Left colon (tissue), 2 donors: ENCODE measurements around the gene MAST4. TPM values are rescaled to one million over a fixed set of nuclear protein-coding genes. Genes with fewer than 3 reads are reported as not detected.

Experiments used
- ATAC-seq: fragments of 200-7000 bp; cut with Tn5 transposase; one replicate; pipeline ENCODE4 v1.9.1; 2020; ENCODE audit warnings: mild to moderate bottlenecking, moderate library complexity
- DNase-seq, 2 donors: peaks; one replicate each; pipeline ENCODE4 v3.0.0-alpha.2; 2020
- intact Hi-C, 2 donors: fragments of 100-400 bp; cut with DNase I in 1 of 2; cut with micrococcal nuclease in 1 of 2; formaldehyde crosslinking; loops; one replicate each; pipeline versions ENCODE4 v1.11.2 to v1.14.0; 2022; cut with DNase I, micrococcal nuclease
- total RNA-seq, 2 donors: library from RNA; stranded (reverse); fragmentation: NEBNext Ultra II Directional; extraction: Animal tissue kit (Norgen Biotek cat#: 25700); gene quantifications; one replicate each; pipeline ENCODE4 v1.2.1, GENCODE V29; 2021
- donor health status: DM: no; HTN: no; CAD: no.
- donor health status: DM: yes; HTN: yes; CAD: no.

The MAST4 gene
- total RNA-seq, 2 donors from 2014 or later: 12.8 to 20.5 TPM

DNA sequence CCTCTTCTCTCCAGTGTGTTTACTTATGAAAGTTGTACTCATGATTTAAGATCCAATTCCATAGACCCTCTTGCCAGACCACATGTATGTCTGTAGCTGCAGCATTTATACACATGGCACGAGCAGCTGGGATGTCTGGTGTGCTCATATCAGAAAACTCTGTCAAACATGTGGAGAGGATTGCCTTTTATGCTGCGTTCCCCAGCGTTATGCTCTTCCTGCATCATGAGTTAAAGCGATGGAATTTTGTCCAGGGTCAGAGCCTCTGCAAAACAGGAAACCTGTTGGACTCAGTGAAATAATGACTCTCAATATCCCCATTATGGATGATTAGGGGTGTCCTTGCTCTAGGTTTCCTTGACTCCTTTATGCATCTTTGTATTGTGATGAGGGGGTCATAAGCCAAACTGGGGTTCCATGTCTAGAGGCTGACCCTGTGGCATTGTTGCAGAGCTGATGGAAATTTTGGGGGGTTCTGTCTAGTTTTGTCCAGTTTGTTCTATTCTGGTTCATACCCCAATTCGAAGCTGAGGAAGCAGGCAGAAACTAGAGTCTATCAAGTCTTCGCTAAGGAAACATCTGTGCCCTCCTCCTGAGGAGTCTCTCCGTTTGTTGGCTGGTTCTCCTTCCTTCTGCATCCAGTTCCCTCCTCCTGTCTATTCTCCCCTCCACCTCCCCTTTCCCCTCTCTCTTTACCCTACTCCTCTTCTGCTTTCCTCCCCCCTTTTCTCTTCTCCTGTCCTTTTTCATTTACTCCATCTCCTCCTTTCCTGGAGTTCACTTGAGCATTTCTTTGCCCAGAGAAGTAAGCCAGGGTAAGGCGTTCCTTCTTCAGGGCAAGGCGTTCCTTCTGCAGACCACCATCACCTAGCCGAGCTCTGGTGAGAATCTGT, 252.8 kb downstream of the MAST4 start:
- intact Hi-C loops: no loop called here
- ATAC-seq: no peak

DNA sequence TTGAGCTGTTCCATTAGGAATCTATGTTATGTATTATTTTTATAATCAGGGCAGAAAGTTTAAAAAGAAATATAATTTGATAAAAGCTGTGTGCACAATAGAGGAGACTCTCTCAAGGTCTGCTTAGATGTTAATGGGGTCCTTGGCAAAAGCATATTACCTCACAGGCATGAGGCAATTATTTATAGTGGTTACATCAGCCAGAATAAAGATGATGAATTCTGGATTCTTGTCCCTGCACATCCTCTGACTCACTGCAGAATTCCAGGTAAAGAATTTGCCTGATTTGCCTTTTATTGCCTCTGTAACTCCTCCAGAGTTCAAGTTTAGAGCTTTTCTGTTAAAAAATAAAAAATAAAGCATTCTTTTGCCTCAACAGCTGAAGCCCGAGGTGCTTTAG, 253.6 kb downstream of the MAST4 start:
- ATAC-seq: no peak
- intact Hi-C loops: no loop called here

More for the DNA sequence above, 252.8 kb downstream of the MAST4 start:
- no peak for DNase-seq

DNA sequence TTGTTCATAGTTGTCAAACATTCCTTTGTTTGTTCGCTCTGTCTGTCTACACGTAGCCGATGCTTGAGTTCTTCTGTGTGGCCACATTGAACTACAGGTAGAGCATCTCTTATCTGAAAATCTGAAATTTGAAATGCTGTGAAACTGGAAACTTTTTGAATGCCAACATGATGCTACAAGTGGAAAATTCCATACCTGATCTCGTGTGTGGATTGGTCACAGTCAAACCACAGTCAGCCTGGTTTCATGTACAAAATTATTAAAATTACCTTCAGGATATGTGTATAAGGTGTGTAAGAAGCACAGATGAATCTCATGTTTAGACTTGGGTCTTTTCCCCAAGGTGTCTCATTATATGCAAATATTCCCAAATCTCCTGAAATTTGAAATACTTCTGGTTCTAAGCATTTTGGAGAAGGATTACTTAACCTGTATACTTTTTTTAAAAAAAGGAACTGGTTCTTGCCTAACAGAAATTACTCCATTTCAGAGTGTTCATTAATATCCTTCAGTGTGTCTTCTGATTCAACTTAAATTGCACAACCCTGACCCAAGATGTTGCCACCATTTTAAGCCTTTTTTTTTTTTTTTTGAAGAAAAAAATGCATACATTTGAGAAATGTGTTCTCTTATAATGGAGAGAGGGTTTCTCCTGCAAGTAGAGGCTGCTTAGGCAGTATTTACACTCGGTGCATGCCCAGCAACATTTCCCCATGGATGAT, 254.3 kb downstream of the MAST4 start:
- DNase-seq (no peak), ATAC-seq (no peak)
- intact Hi-C loops: no loop called here

More for the DNA sequence above, 253.6 kb downstream of the MAST4 start:
- no peak for DNase-seq

DNA sequence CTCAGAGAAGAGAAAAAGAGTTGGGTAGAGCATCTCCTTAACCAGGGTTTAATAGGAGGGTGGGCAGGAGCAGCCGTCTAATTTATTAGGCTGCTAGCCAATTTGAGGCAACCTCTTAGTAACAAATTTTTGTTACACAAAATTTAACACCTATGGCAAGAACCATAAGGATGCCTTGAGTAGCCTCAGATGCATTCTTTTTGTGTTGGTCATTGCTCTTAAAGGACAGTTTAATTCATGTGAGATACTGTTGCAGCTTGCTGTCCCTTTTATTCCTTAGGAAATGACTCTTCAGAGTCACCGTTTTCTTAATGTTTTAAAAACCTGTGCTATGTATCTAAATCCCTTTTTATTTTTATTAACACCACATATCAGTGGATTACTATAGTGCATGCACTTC, 255.1 kb downstream of the MAST4 start:
- DNase-seq (no peak), ATAC-seq (no peak)
- intact Hi-C loops: no loop called here

DNA sequence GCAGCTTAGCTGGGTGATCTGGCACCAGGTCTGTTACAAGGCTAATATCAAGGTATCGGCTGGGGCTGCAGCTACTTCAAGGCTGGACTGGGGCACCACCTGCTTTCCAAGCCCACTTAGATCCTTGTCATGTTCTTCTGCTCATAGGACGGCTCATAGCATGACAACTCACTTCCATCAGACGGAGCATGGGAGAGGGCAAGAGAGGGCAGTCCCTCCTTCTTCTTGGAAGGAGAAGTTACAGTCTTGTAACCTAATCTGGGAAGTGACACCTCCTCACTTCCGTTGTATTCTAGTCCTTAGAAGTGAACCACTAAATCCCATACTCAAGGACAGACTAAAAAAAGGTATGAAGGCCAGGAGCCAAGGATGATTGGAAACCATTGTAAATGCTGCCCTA, 258.2 kb downstream of the MAST4 start:
- intact Hi-C loops: no loop called here
- ATAC-seq (no peak), DNase-seq (no peak)

DNA sequence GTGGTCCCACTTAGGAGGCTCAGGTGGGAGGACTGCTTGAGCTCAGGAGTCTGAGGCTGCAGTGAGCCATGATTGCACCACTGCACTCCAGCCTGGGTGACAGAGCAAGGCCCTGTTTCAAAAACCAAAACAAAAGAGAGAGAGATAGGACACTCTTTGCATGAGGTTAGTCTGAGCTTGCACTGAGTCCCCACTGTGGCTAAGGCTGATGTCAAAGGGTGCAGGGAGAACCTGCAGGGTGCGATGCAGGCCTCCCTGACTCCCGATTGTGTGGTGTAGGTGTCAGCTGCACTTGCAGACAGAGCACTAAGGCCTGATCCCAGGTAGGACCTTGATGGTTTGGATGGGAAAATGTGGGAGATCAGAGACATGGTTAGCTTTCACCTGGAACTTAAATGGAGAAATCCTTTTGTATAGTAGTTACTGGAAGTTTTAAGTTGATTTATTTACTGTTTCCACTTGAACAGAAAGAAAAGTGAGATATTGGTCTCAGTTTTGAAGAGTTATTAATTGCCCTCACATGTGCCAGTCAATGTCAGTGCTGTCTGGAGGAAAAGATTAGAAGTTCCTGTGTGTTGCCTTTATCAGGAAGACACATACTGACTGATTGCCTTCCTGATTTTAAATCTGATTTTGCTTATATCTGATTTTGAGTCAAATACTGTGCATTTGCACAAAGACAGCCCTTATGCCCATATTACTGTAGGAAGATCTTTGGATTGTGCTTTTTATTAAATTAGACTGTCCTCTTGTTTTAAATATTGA, 260.0 kb downstream of the MAST4 start:
- DNase-seq (no peak), ATAC-seq (no peak)
- intact Hi-C loops: no loop called here

DNA sequence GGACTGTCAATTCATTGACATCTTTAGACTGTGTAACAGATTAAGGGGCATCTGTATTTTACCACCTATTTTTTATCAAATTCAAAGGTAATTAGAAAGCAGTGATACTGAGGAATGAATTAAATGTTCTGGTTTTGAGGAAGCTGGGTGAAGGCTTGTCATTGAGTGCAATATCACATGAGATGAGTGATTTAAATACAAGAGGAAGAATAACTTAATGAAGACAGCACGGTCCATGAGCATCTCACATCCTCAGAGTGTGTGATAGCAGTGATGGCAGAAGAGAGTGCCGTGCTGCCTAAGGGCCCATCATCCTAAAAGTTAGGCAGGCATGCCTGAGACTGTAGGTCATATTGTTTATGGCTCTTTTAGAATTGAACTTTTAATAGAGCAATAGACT, 263.3 kb downstream of the MAST4 start:
- ATAC-seq: no peak
- intact Hi-C loops: no loop called here
- DNase-seq: no peak

DNA sequence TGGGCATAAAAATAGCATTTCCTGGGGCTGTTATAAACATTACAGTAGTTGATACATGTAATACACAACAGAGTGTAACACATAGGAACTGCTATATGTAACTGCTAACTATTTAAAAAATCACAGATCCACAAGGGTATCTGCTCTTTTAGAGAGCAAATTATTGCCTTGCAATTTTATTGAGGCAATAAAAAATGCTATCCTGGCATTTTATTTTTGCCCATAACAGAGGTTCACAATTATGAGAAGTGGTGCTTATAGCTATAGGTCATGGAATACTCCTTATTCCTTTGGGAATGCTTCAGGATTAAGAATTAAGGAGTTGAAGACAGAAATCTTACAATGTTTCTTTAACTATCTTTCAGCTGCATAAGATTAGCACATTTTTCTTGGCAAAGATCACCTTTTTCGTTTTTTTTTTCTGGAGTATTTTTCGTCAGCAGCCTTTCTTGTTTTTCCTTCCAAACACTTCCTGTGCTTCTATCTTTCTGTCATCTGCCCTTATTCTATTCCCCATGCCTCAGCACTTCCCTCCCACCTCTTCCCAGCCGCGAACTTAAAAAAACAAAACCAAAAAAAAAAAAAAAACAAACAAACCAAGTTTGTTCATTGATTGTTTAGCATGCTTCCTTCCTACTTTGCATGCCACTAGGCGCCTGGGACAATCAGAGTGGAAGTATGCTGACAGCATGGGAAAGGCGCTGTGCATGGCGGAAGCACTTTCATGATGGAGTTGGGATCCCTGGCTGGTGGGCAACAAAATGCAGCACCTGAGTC, 264.2 kb downstream of the MAST4 start:
- intact Hi-C loops: loop anchor here in 1 of 2 donors (10.0 kb wide), 1 partner anchor 46 kb away; no protein-coding TSS in a partner anchor
- DNase-seq (peak in 1 of 2 donors; percentile 15), ATAC-seq (peak; percentile 38)

DNA sequence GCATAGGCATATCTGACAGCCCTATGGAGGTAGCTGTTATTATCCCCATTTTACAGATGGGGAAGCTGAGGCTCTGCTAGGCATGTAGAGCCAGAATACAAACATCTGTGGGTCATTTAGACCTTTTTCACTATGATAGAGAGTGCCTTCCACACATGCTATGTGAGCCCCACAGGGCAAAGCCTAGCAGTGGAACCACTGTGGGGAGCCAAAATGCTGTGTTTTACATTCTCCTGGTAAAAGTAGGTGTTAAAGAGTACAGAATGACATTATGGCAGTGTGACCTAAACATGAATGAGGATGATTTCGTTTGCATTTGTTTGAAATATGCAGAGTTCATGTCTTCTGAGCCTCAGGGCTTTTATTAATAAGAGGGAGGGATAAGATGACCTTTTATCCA, 265.2 kb downstream of the MAST4 start:
- intact Hi-C loops: loop anchor here in 1 of 2 donors (10.0 kb wide), 1 partner anchor 47 kb away; no protein-coding TSS in a partner anchor
- ATAC-seq: peak; percentile 53

DNA sequence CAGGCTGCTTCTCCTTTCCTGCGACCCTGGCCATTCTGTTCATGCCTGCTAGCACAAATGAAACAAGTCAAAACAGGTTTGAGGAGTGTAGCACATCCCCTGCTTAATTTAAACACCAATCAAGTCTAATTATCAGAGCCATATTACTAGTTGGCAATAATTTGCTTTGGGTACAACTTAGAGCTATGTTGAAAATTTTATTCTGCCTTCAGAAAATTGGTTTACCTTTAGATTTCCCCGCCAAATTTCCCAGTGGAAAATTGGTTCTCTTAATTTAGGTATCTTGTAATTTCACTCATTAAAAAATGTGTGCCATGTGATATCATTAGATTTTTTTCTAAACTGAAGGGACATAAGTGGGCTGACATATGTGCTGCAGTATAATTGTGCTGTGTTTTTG, 265.8 kb downstream of the MAST4 start:
- intact Hi-C loops: loop anchor here in 1 of 2 donors (10.0 kb wide), 1 partner anchor 47 kb away; no protein-coding TSS in a partner anchor
- ATAC-seq: no peak
- DNase-seq: no peak

More for the DNA sequence above, 265.2 kb downstream of the MAST4 start:
- DNase-seq: no peak

DNA sequence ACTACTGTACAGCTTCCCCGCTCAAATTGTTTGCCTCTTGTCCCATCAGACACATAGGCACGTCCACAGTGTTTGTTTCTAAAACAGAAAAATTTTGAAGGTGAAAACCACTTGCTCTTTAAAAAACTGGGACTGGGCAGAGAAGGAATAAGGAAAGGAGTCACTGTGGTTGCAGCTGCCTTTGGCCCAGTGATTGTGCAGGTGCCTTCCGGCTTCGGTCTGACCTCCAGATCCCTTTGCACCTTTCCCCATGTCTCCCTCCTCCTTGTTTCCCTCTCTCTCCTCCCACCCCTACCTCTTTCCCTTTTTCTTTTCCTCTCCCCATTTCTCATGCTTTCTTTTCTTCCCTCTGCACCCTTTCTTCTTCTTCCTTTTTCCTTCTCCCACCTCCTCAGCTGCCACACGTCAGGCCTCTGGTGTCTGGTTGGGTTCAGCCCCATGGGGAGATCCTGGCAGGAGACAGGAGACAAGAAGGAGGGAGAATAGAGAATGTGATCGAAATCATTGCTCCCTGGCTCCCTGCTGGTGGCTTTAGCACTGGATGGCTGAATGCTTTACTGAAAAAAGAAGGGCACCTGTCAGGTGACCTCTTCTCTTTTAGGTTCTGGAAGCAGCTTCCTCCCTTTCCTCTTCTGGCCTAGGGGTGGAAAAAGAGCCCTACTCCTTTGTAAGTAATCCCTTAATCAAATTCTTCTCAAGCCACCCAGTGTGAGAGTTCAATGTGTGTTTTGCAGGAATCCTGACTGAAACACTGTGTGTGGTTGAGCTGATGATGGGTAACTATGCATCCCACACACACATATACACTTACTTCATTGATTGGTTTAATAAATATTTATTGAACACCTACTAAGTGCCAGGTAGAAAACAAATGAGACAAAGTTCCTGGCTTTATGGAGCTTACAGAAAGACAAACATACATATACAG, 267.3 kb downstream of the MAST4 start:
- ATAC-seq: peak; percentile 86
- DNase-seq: peak in 1 of 2 donors; percentile 10
- intact Hi-C loops: loop anchor here in 1 of 2 donors (10.0 kb wide), 1 partner anchor 49 kb away; no protein-coding TSS in a partner anchor

DNA sequence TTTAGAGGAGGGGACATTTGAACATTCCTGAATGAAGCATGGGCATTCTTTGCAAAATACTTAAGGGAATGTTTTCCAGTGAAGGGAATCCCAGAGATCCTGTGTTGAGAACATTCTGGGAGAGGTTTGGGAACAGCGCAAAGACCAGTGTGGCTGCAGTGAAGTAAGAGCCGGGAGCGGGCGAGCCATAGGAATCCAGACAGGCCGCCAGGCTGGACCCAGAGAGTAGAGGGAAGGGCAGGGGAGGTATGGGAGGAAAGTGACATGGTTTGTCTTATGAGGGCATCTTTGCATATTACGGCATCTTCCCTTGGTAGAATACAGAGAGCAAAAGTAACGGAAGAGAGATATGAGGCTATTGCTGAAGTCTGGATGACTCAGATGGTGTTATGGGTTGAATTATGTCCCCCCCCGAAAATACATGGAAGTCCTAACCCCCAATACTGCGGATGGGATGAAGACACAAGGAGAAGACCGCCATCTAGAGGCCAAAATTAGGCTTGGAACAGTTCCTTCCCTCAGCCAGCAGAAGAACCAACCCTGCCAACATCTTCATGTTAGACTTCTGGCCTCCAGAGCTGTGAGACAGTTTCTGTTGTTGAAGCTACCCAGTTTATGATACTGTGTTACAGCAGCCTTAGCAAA, 268.2 kb downstream of the MAST4 start:
- ATAC-seq (peak; percentile 30), DNase-seq (no peak)
- intact Hi-C loops: loop anchor here in 1 of 2 donors (10.0 kb wide), 1 partner anchor 50 kb away; no protein-coding TSS in a partner anchor

DNA sequence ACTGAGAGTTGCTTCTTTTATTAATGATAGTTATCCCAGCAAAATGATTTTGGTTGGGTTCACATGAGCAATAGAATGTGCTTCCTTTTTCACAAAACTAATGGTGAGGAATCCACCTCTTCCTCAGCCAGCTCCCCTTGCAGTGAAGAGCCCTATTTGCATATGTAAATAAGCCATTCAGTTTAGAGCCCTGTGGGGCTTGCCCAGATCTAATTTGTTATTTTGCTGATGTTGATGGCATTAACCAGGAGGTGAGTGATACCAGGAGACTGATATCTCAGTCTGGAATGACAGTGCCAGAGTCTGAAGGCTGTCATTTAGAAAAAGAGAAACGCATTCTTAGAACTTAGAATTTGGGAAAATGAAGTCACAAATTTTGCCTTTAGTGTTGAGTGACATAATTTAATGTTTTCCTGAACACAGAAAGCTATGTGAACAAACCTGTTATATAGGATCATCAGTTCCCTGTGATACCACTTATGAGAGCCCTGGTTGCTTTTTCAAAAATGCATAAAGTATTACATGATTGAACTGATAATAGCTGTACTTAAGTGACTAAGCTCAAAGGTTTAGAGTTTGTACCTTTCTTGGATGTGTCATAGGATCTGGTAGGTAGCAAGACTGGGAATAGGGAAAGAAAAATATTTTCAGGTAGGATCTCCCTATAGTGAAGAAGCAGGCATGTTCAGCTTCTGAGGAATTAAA, 271.6 kb downstream of the MAST4 start:
- ATAC-seq: no peak
- intact Hi-C loops: loop anchor here in 1 of 2 donors (10.0 kb wide), 1 partner anchor 53 kb away; no protein-coding TSS in a partner anchor
- no peak for DNase-seq

DNA sequence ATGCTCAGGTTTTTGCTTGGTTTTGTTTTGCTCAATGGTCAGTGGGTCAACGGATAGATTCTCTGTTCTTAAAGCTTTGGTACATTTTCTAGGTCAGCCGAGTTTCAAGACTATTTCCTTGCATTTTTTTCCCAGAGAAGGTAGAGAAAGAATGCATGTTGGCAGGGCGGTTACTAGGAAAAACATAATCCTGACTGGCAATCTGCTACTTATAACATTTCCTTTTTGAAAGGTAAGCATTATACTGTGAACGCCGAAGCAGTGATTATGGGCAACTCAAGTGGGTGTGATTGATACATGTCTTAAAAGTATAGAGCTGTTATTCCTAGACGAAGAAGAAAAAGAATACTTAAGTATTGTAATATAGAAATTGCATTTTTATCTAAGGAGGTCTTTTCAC, 273.2 kb downstream of the MAST4 start:
- ATAC-seq: no peak
- intact Hi-C loops: loop anchor here in 1 of 2 donors (10.0 kb wide), 1 partner anchor 55 kb away; no protein-coding TSS in a partner anchor
- no peak for DNase-seq

DNA sequence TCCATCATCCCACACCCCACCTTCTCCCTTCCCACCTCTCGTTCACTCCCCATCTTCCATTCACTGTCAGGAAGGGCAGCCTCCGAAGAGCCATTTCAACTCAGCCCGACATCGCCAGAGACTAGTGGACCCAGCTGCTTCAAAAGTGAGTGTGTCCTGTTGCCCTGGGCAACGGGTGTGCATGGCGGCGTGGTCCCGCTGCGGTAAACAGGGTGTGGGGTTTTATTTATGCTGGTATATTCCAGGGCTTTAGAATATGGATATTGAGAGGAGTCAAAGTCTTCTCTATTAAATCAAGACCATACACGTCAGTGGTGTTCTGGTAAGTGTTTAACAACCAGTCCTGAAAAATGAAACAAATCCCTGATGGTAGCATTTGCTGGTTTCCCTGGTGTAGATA, 274.5 kb downstream of the MAST4 start:
- DNase-seq (no peak), ATAC-seq (no peak)
- intact Hi-C loops: no loop called here

DNA sequence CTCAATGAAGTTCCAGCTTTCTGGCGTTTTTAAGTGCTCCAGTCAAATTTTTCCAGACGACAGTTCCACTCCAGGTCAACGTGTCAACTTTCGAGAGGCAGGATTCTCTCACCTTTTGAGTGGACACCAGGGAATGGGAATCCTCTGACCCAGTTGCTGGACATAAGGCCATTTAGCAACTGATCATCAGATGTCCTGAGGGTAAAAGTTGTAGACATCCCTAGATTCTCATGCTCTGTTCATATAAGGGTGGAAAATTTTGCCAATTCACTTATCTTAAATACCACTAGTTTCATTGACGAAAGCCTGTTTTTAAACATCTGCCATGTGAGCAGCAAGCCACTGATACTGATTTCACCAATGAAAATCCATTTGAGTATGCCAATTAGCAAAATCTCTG, 275.5 kb downstream of the MAST4 start:
- DNase-seq (no peak), ATAC-seq (no peak)
- intact Hi-C loops: no loop called here
